A549 (cell line): Measurements from ENCODE around the gene TMEM232. TPM values are rescaled to one million over a fixed set of nuclear protein-coding genes. Genes with fewer than 3 reads are reported as not detected.

Experiments
- ATAC-seq, 2 experiments: fragments of 200-7000 bp in 1 of 2; fragments of >200 bp in 1 of 2; cut with Nextera tagmentation in 1 of 2; cut with Tn5 transposase in 1 of 2; 3 replicates each; pipeline versions ENCODE4 v1.8.0 to v1.9.1; 2018 to 2020; ENCODE audit warnings: mild to moderate bottlenecking in 1 of 2, moderate library complexity in 1 of 2
- CTCF ChIA-PET: fragments of 300-600 bp; sonication (Branson Sonifier 250); formaldehyde crosslinking; extraction: SDS; loops from one replicate; lab custom pipeline; 2021; ENCODE audit warnings: antibody characterized with exemption, inconsistent platforms; lab: Yijun Ruan, JAX
- POLR2A ChIA-PET: fragments of 350-600 bp; formaldehyde crosslinking; extraction: SDS; loops from one replicate; lab custom pipeline; 2021; ENCODE audit warnings: antibody characterized with exemption, inconsistent platforms; lab: Yijun Ruan, JAX
- DNase-seq, 2 experiments: peaks; one replicate each; pipeline versions ENCODE4 v3.0.0 to v3.0.0-alpha.2; 2011 to 2016; ENCODE audit warnings: low read depth in 1 of 2, low spot score in 1 of 2
- FAIRE-seq: peaks from 2 replicates; lab custom pipeline; 2011; peaks lifted over from hg19 to GRCh38; lab: Jason Lieb, UNC
- H3K27ac ChIP-seq, 2 experiments: fragments of >200 bp; sonication (Bioruptor Twin); formaldehyde crosslinking; 3 replicates each; pipeline ENCODE4 v1.5.1; 2016 to 2017
- H3K4me1 ChIP-seq: fragments of >200 bp; sonication (Bioruptor Twin); formaldehyde crosslinking; 3 replicates; pipeline ENCODE4 v1.6.1; 2016
- H3K4me2 ChIP-seq: fragments of >200 bp; sonication (Bioruptor Twin); formaldehyde crosslinking; 3 replicates; pipeline ENCODE4 v1.6.1; 2016
- H3K4me3 ChIP-seq: fragments of >200 bp; sonication (Bioruptor Twin); formaldehyde crosslinking; 3 replicates; pipeline ENCODE4 v1.5.1; 2016
- H3K9me3 ChIP-seq: fragments of >200 bp; sonication (Bioruptor Twin); formaldehyde crosslinking; 3 replicates; pipeline ENCODE4 v1.6.1; 2016
- ATOH8 ChIP-seq: fragments of 250-450 bp; sonication (Bioruptor Pico); IDR thresholded peaks from 2 replicates; pipeline ENCODE4 v1.5.0; 2020; ENCODE audit warnings: low read depth, mild to moderate bottlenecking, moderate library complexity
- CBX8 ChIP-seq: fragments of 200-600 bp; sonication (generic); IDR thresholded peaks from 2 replicates; pipeline ENCODE4 v1.6.1; 2016
- CHD4 ChIP-seq: fragments of 200-600 bp; sonication (generic); IDR thresholded peaks from 2 replicates; pipeline ENCODE4 v1.6.1; 2016; ENCODE audit warnings: antibody characterized with exemption, mild to moderate bottlenecking, borderline replicate concordance
- CTCF ChIP-seq: fragments of >200 bp; sonication (Bioruptor Twin); formaldehyde crosslinking; IDR thresholded peaks from 3 replicates; pipeline ENCODE4 v1.5.1; 2016
- EHF ChIP-seq: fragments of 250-450 bp; sonication (Bioruptor Pico); IDR thresholded peaks from 2 replicates; pipeline ENCODE4 v1.5.0; 2020; ENCODE audit warnings: mild to moderate bottlenecking
- EHMT2 ChIP-seq: fragments of 200-600 bp; sonication (generic); IDR thresholded peaks from 2 replicates; pipeline ENCODE4 v1.6.1; 2016; ENCODE audit warnings: antibody characterized with exemption, low read depth, mild to moderate bottlenecking, moderate library complexity
- ELK1 ChIP-seq: fragments of 150-350 bp; IDR thresholded peaks from 2 replicates; pipeline ENCODE4 v1.6.1; 2014; ENCODE audit warnings: low read depth, mild to moderate bottlenecking, low read length
- EP300 ChIP-seq, 2 experiments: fragments of >200 bp; sonication (Bioruptor Twin); formaldehyde crosslinking; IDR thresholded peaks; 2 replicates in 1 of 2; 3 replicates in 1 of 2; pipeline ENCODE4 v1.6.1; 2016 to 2017
- FOSL2 ChIP-seq, 2 experiments: fragments of 450-650 bp in 1 of 2; fragments of >200 bp in 1 of 2; sonication (Bioruptor Twin) in 1 of 2; formaldehyde crosslinking; IDR thresholded peaks; 2 replicates each; pipeline versions ENCODE4 v1.5.0 to v1.6.1; 2016 to 2020; ENCODE audit warnings: mild to moderate bottlenecking in 1 of 2, moderate library complexity in 1 of 2
- GATA3 ChIP-seq: IDR thresholded peaks from 2 replicates; pipeline ENCODE4 v1.6.1; 2012; ENCODE audit warnings: borderline replicate concordance
- HOXA7 ChIP-seq: fragments of 250-450 bp; sonication (Bioruptor Pico); IDR thresholded peaks from 2 replicates; pipeline ENCODE4 v1.5.0; 2020; ENCODE audit warnings: mild to moderate bottlenecking, moderate library complexity
- HOXB13 ChIP-seq: fragments of 250-450 bp; sonication (Bioruptor Pico); IDR thresholded peaks from 2 replicates; pipeline ENCODE4 v1.5.0; 2020; ENCODE audit warnings: low read depth, mild to moderate bottlenecking, moderate library complexity
- HOXB5 ChIP-seq: fragments of 250-450 bp; sonication (Bioruptor Pico); IDR thresholded peaks from 2 replicates; pipeline ENCODE4 v1.5.0; 2020; ENCODE audit warnings: mild to moderate bottlenecking, moderate library complexity
- JUNB ChIP-seq: fragments of >200 bp; sonication (Bioruptor Twin); formaldehyde crosslinking; IDR thresholded peaks from 2 replicates; pipeline ENCODE4 v1.6.1; 2016
- KDM5A ChIP-seq: fragments of 200-600 bp; sonication (generic); IDR thresholded peaks from 2 replicates; pipeline ENCODE4 v1.6.1; 2016; ENCODE audit warnings: antibody characterized with exemption, mild to moderate bottlenecking
- MAX ChIP-seq: IDR thresholded peaks from 2 replicates; pipeline ENCODE4 v1.6.1; 2012
- NPAS2 ChIP-seq: fragments of 250-450 bp; sonication (Bioruptor Pico); IDR thresholded peaks from 2 replicates; pipeline ENCODE4 v1.8.0; 2022; ENCODE audit warnings: mild to moderate bottlenecking, moderate library complexity, borderline replicate concordance
- NR3C1 ChIP-seq: fragments of >200 bp; sonication (Bioruptor Twin); formaldehyde crosslinking; IDR thresholded peaks from 3 replicates; pipeline ENCODE4 v1.6.1; 2017
- PHF8 ChIP-seq: fragments of 200-600 bp; sonication (generic); IDR thresholded peaks from 2 replicates; pipeline ENCODE4 v1.6.1; 2016; ENCODE audit warnings: low read depth, mild to moderate bottlenecking, antibody characterized with exemption, moderate library complexity, borderline replicate concordance
- POLR2A ChIP-seq: IDR thresholded peaks from 2 replicates; pipeline ENCODE4 v1.6.1; 2012; ENCODE audit warnings: mild to moderate bottlenecking, low read length
- POLR2AphosphoS2 ChIP-seq: conservative IDR thresholded peaks from 2 replicates; pipeline ENCODE4 v1.6.1; 2012; ENCODE audit warnings: low read length, improper control_type of control experiment, inconsistent platforms
- RCOR1 ChIP-seq: fragments of 150-350 bp; IDR thresholded peaks from 2 replicates; pipeline ENCODE4 v1.6.1; 2014; ENCODE audit warnings: antibody characterized with exemption, low read length, low read depth
- TFCP2L1 ChIP-seq: fragments of 250-450 bp; sonication (Bioruptor Pico); IDR thresholded peaks from 2 replicates; pipeline ENCODE4 v1.5.0; 2021; ENCODE audit warnings: mild to moderate bottlenecking
- ZC3H11A ChIP-seq: fragments of 450-650 bp; IDR thresholded peaks from 2 replicates; pipeline ENCODE4 v1.6.1; 2014; ENCODE audit warnings: antibody characterized with exemption, mild to moderate bottlenecking
- ZFP36 ChIP-seq: fragments of 450-650 bp; IDR thresholded peaks from 2 replicates; pipeline ENCODE4 v1.6.1; 2014; ENCODE audit warnings: borderline replicate concordance; ENCODE audit not compliant: partially characterized antibody
- WGBS: methylation state at CpG from one replicate; pipeline ENCODE4 v1.1.6; 2017; ENCODE audit errors: missing lambda C conversion rate; 5-methylcytosine and 5-hydroxymethylcytosine counted together
- polyA plus RNA-seq, 4 experiments: library from polyadenylated mRNA; depleted of rRNA in 3 of 4; stranded (reverse); fragments of >200 nt; fragmentation: RNase III in 1 of 4; extraction: RNeasy Plus Mini Kit Qiagen cat#74134 plus additional on column Dnase treatment in 1 of 4; gene quantifications; 2 replicates in 3 of 4; 3 replicates in 1 of 4; pipeline ENCODE4 v1.2.3, GENCODE V29; 2011 to 2017

TMEM232 gene
- polyA plus RNA-seq, 2 of the 4 experiments (the other 2 are of a cell fraction): 0.12 to 0.39 TPM

GRCh38 chr5:110562191-110562590, 164.3 kb downstream of the TMEM232 start:
- no peak for DNase-seq
- ChIA-PET CTCF (no interaction called here), POLR2A (interaction anchor here (0.6 kb wide), 1 partner anchor 243 kb away, joined by 3 read pairs; no protein-coding TSS in a partner anchor)
- FAIRE-seq: no peak
- Histone ChIP-seq H3K27ac (no peak overlapping the region), H3K4me3 (no peak overlapping the region), H3K4me1 (no peaks in the 10 kb centered on the region), H3K4me2 (no peak overlapping the region), H3K9me3 (no peaks in the 10 kb centered on the region)
- TF ChIP-seq ATOH8 (CRISPR knock-in tag) (no peak), RCOR1 (no peak), FOSL2 (IDR thresholded peaks at IDR 0.05) (no peak), FOSL2 (CRISPR knock-in tag; IDR thresholded peaks at IDR 0.05) (no peak), EHF (CRISPR knock-in tag) (no peak), ZFP36 (no peak), ZC3H11A (no peak), HOXB5 (CRISPR knock-in tag) (no peak), TFCP2L1 (CRISPR knock-in tag) (no peak), ELK1 (no peak), NR3C1 (no peak), PHF8 (no peak), NPAS2 (CRISPR knock-in tag) (no peak), GATA3 (no peak), POLR2A (no peak), CHD4 (no peak), CBX8 (no peak), HOXB13 (CRISPR knock-in tag) (no peak), EHMT2 (no peak)
- ATAC-seq: no peak

GRCh38 chr5:110561510-110561909, 165.0 kb downstream of the TMEM232 start:
- DNase-seq (no peak), ATAC-seq (no peak), FAIRE-seq (no peak)
- Histone ChIP-seq H3K27ac (no peak overlapping the region), H3K9me3 (no peaks in the 10 kb centered on the region), H3K4me1 (no peaks in the 10 kb centered on the region), H3K4me2 (no peak overlapping the region), H3K4me3 (no peak overlapping the region)
- POLR2A ChIA-PET: interaction anchor here (0.6 kb wide), 1 partner anchor 242 kb away, joined by 3 read pairs; no protein-coding TSS in a partner anchor
- CTCF ChIA-PET: no interaction called here
- TF ChIP-seq KDM5A (no peak), RCOR1 (no peak), HOXA7 (CRISPR knock-in tag) (no peak), POLR2AphosphoS2 (no peak), HOXB5 (CRISPR knock-in tag) (no peak), HOXB13 (CRISPR knock-in tag) (no peak), MAX (no peak), JUNB (no peak), CTCF (no peak), EP300 (IDR thresholded peaks at IDR 0.05) (no peak)
- 0% methylated on average over 1 of the region's 1 CpG for WGBS
